Measurements from ENCODE around the gene LURAP1L.
"Not testable (repeated sequence)": the region's sequence is repeated elsewhere in the genome, so short reads cannot be mapped to it uniquely, and the experiment has no call there.

The LURAP1L gene

GRCh38 chr9:12862611-12863410 lies 88.0 kb downstream of the LURAP1L start:
- DNase-seq = no peak

GRCh38 chr9:12863618-12864017 lies 88.8 kb downstream of the LURAP1L start:
- no peak for DNase-seq

DNA sequence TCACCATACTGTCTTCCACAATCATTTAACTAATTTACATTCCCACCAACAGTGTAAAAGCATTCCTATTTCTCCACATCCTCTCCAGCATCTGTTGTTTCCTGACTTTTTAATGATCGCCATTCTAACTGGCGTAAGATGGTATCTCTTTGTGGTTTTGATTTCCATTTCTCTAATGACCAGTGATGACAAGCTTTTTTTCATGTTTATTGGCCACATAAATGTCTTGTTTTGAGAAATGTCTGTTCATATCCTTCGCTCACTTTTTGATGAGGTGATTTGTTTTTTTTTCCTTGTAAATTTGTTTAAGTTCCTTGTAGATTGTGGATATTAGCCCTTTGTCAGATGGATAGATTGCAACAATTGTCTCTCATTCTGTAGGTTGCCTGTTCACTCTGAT lies 90.6 kb downstream of the LURAP1L start:
- DNase-seq = not testable (repeated sequence)

Measured in 8988T (cell line).